Loucy (cell line): Measurements from ENCODE around the gene GJB3.

Source experiments
- EZH2phosphoT487 ChIP-seq: fragments of 200-600 bp; IDR thresholded peaks from 2 replicates; pipeline ENCODE4 v1.6.1; 2018; ENCODE audit warnings: antibody characterized with exemption, mild to moderate bottlenecking, moderate library complexity, borderline replicate concordance
- TF ChIP-seq, protein P1 (sequence below): fragments of 200-600 bp; sonication (generic); conservative IDR thresholded peaks from 2 replicates; pipeline ENCODE4 v1.5.1; 2014; ENCODE audit warnings: mild to moderate bottlenecking, antibody characterized with exemption, low read length

DNA sequence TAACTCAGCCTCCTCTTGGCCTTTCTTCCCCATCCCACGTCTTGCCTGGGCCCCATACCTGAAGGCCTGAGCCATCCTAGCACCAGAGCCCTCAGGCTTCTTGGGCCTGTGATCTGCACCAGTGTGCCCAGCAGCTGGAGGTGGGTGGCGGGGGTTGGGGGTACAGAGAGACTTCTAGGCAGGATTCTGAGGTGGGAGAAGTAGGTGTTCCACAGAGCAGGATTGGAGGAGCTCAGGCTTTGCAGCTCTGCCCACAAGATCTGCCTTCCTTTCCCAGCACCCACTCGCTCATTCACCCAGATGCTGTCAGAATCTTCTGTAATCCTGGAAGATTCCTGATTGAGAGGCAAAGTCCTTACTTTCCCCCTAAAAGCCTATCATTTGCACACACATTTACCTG is 36.2 kb upstream of the GJB3 start:
- TF ChIP-seq, protein P1, sequence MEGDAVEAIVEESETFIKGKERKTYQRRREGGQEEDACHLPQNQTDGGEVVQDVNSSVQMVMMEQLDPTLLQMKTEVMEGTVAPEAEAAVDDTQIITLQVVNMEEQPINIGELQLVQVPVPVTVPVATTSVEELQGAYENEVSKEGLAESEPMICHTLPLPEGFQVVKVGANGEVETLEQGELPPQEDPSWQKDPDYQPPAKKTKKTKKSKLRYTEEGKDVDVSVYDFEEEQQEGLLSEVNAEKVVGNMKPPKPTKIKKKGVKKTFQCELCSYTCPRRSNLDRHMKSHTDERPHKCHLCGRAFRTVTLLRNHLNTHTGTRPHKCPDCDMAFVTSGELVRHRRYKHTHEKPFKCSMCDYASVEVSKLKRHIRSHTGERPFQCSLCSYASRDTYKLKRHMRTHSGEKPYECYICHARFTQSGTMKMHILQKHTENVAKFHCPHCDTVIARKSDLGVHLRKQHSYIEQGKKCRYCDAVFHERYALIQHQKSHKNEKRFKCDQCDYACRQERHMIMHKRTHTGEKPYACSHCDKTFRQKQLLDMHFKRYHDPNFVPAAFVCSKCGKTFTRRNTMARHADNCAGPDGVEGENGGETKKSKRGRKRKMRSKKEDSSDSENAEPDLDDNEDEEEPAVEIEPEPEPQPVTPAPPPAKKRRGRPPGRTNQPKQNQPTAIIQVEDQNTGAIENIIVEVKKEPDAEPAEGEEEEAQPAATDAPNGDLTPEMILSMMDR = no peak
- no peak for TF ChIP-seq EZH2phosphoT487
